Measurements from ENCODE around the gene PSMC3IP.

The PSMC3IP gene

DNA sequence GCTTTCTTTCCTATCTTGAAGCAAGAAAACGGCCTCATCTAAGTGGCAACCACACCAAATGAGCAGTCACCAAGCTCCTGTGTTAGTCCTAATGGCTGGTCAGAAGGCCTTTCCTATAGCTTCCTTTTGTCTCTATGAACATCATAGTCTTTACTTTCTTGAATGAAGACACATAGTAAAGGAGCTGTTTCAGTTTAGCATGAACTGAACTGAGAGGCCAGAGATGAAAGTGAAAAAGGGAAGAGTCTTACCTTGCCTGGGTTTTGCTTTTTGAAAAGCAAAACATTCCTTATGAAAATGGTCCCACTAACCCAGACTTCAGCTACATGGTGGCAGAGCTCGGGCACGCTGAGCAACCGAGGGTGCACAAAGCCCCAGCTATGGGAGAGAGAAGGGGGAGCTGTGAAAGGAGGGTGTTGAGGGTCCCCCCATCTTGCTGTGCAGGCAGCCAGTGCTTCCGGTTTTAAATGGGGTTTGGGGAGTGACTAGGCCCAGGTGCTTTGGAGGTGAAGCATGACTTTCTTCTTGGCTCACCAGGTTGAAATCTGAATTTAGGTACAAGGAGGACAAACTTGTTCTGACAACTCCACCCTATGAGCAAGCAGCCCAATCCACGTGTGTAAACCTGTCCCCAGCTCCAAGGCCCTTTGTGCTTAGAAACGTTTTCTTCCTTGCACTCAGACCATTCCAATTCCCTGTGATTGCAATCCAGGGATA is 9.1 kb upstream of the PSMC3IP start:
- in situ Hi-C loops (cut with MboI; ENCODE audit: low sequenced_read_pairs) = no loop called here

DNA sequence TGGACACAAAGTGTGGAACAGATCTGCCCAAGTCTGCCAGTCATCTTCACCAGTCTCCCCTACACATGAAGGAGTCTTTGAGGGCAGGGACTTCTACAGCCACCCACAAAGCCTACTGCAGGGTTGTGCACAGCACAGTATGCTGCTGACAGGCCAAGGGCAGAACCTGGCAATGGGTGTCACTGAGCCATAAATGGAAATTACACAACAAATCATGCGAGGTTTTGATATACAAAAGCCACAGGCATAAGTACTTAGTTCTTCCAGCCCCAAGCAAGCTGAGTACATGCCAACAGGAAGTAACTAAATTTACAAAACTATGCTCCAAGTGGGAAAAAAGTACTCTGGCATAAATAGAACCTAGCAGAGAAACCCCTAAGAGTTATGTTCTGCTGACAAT is 7.8 kb upstream of the PSMC3IP start:
- in situ Hi-C loops (cut with MboI; ENCODE audit: low sequenced_read_pairs) = no loop called here

DNA sequence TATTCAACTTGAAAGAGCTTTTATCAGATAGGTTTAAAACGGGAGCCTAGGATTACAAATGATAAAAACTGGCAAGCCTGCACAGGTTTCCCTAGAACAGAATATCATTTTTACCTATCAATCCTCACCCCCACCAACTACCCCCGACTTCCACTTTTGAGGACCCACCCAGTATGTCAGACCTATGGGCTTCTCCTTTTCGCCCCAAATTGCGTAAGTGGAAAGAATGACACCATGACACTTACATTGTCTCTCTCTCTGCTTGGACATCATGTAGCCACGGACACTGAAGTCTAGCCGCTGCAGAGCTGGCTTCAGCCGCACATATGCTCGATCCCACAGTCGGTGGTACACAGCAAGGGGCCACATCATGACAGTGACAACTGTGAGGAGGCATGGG is 7.4 kb upstream of the PSMC3IP start:
- in situ Hi-C loops (cut with MboI; ENCODE audit: low sequenced_read_pairs) = no loop called here

DNA sequence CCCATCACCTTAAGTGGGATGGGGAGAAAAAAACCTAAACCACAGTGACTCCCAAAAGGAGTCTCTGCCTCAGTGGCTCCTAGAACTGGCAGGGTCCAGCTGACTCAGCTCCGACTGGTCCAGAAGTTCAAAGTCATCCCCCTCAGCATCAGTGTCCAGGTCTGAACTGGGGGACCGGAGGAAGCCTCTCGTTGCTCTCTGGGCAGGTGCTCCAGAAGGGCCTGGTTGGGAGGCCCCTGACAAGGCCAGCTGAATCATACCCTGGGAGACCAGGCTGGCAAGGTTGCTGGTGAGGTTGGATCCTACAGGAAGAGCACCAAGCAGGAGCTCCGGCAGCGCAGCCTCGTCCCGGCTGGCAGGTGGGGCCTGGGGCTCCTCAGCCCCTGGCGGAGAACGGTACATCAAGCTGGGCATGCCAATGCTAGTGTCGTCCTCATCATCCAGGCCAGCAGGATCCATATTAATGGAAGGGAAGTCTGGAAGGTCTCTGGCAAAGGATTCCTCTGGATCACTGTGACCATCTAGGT is 4.3 kb upstream of the PSMC3IP start:
- in situ Hi-C loops (cut with MboI; ENCODE audit: low sequenced_read_pairs) = no loop called here

DNA sequence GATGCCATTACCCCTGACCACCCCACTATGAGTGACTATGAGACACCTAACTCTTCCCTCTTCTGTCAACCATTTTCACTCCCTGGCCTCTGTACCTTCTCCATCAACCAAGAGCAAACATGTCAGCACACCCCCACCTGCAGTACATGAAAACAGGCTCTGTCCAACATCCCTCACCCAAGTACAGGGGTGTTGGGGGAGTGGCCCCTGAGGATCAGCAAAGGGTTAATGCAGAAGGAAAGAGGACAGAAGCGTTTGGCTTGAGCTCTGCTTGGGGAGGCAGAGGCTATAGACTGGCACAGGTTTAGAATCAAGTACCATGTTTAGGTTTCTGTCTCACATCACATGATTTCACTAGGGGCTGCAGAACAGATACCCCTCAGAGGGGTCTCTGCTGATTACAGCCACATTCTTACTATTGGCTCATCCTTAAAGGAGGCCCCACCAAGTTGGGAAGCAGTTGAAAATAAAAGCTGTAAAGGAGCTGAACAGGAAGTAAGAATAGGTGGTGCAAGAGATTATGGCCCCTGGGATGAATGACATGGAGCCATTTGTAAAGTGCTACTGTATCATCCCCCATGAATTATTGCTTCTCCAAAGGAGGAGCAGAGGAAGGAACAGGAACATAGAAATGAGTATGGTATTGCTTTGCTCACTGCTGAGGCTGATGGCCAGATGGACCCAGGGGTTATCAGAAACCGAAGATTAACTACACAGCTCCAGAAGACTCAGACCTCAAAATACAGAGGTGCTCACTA is 2.4 kb upstream of the PSMC3IP start:
- in situ Hi-C loops (cut with MboI; ENCODE audit: low sequenced_read_pairs) = no loop called here

DNA sequence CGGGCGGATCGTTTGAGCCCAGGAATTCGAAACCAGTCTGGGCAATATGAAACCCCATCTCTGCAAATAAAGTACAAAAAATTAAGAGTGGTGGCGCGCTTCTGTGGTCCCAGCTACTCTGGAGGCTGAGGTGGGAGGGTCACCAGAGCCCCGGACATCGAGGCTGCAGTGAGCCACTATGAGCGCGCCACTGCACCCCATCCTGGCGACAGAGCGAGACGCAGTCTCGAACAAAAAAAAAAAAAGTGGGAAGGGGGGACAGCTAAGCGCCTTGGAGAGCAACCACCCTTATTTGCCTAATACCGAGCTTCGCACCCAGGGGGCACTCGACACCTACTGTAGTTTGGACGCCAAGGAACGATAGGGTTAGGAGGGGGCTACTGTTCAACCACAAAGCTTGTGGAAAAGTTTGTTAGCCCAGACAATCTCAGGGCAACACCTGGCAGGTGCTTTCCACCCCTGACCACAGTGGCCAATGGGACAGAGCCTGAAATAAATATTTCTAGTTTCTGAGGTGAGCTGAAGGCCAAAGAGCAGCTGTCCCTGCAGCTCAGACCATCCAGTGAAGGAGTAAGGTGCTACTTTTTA is 847 bp upstream of the PSMC3IP start:
- in situ Hi-C loops (cut with MboI; ENCODE audit: low sequenced_read_pairs) = no loop called here

DNA sequence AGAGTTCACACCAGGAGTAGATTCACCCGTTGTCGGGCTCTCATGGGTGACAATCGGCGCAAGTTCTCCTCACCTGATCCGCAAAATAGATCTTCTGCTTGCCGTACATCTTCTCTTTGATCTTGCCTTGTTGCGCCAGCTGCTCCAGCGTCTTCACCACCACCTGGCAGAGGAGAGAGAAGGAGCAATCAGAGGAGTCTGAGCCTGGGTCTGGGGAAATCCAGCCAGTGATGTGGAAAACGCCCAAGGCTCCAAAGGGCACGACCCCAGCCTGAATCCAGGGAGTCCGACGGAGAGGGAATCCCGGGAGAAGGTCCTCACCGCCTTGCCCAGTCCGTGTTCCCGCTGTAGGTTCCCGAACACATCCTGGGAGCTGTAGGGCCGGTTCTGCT is 393 bp downstream of the PSMC3IP start:
- in situ Hi-C loops (cut with MboI; ENCODE audit: low sequenced_read_pairs) = no loop called here

DNA sequence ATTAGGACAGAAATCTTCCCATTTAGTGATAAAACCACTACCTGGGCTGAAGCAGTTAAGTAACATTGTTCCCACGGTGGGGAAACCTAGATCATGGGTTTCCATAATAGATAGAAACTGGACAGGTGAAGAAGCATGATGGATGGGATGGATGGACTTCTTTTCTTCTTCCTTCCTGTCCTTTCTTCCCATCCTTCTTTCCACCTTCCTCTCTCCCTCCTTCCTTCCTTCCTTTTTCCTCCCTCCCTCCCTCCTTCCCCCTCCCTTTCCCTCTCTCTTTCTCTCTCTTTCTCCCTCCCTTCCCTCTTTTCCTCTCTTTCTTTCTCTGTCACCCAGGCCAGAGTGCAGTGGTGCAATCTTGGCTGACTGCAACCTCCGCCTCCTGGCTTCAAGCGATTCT is 3.1 kb downstream of the PSMC3IP start:
- in situ Hi-C loops (cut with MboI; ENCODE audit: low sequenced_read_pairs) = no loop called here

DNA sequence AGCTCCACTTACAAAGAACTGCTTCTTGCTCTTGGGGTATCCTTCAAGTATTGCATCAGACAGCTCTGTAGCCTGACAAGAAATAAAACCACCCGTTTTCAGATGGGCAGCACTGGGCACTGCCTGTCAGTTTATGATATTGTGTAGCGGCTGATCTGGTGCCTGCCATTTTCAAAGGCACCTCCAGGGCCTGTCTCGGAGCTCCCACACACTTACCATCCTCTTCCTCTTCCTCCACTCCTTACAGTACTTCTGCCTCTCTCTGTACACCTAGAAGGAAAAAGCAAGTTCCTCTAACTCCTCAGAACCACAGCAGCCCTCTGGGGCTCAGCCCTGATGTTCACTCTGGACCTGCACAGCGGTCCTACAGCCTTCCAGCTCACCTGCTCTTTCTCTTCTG is 4.4 kb downstream of the PSMC3IP start:
- in situ Hi-C loops (cut with MboI; ENCODE audit: low sequenced_read_pairs) = no loop called here

DNA sequence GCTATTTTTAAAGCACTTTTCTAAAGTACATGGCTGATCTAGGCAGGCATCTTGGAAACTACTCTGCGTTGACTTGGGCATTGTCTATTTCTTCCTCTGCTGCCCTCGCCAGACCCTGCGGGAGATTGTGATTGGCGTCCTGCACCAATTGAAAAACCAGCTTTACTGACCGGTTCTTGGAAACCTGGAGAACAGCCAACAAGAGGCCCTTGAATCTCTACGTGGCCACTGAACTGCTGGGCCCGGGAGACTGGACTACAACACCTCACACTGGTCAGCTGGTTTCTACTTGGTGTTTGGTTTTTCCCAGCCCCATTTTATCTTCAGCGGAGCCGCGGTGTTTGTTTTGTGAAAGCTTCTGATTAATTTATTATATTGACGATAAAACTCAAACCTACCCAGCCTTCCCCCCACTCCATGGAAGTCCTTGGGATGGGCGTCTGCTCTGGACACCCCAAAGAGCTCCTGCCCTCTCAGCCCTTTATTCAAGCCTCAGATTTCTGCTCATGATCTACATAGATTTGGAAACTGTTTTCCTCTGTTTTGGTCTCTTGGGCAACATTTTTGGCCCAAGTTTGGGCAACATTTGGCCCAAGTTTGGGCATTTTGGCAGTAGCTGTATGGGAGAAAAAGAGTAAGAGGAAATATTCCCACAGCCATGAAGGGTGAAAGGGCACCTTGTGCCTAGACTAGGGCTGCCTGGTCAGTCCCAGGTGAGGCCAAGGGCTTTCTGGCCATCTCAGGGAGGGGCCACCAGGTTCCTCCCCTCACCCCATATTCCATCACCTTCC is 5.9 kb downstream of the PSMC3IP start:
- in situ Hi-C loops (cut with MboI; ENCODE audit: low sequenced_read_pairs) = no loop called here

DNA sequence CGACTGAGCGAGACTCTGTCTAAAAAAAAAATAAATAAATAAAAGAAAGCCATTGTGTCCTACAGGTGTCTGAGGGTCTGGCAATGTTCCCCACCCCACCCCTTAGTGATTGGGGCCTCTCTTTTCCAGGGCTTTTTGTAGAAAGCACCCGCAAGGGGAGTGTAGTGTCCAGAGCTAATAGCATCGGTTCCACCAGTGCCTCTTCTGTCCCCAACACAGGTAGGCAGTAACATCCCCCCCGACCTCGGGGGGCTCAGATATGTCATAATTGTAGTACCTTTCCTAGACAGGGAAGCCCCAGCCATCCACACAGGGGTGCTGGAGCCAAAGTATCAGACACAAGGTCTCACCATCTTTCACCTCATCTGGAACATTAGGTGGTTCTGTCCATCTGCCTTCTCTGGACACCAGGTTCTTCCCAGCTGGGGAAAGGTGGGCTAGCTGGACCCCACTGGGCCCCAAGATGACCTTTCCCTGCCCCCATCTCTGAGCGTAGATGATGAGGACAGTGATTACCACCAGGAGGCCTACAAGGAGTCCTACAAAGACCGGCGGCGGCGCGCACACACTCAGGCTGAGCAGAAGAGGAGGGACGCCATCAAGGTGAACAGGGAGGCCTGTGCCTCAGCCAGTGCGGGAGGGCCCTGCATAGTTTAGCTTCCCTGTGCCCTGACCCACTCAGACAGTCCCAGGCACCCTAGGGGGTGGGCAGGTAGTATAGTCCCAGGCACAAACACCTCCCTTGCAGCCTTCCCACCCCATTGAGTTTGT is 9.0 kb downstream of the PSMC3IP start:
- in situ Hi-C loops (cut with MboI; ENCODE audit: low sequenced_read_pairs) = no loop called here

DNA sequence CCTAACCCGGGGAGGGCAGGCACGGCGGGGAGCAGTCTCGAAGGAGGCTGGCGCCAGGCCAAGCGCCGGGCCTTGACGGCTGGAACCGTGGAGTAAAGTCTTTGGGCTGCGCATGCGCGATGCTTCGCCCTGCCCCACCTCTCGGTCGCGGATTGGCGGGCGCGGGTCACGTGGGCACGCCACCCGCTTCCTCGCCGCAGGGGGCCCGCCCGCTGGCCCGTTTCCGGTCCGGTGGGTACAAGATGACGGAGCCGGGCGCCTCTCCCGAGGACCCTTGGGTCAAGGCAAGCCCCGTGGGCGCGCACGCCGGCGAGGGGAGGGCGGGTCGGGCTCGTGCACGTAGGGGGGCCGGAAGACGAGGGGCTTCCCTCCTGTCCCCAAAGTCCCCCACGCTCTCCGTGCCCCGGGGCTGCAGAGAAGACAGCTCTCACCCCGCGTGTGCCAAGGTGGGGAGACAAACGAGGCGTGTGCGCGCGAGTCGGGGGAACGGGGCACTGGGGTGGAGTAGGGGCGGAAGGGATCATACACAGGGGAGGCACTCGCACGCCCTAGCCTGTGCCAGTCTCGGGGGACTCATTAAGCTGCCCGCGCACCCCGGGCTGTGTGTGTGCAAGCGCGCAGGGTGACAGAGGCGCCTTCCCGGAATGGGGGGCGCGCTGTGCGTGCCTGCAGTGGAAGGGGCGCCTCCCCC is 10.5 kb downstream of the PSMC3IP start, which contains the start of gene MLX:
TSS of gene MLX (plus strand) at position 218 of the 691 bp plus-strand sequence. CDS start at position 243, 25 bp downstream.
- in situ Hi-C loops (cut with MboI; ENCODE audit: low sequenced_read_pairs) = no loop called here

DNA sequence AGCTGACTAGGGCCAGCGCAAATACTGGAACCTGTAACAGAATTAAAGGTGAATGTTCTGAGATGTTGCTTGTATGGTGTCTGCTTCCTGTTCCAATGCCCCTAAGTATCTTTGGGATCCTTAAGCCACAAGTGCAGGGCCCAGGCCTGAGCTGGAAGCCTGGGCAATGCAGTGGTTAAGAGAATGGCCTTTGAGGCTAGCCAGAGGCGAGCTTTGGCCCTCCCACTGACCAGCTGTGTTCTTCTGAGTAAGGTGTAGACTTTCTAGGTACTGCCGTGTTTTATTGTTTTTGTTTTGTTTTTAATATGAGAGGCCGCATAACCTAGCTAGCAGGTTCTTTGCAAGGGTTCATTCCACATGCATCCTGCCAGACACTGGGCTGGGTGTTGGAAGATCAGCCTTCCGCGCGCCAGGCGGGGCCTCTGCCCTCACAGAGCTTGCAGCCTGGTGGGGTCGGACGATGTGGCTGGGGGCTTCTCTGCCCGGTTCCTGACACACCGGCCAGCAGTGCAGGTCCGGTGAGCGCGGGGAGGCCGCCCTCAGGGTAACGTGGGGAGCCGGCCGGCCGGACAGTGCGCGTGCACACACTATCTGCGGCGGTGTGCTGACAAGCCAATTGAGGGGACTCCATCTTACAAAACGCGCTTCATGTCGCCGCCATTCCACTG is 11.2 kb downstream of the PSMC3IP start:
- in situ Hi-C loops (cut with MboI; ENCODE audit: low sequenced_read_pairs) = no loop called here

DNA sequence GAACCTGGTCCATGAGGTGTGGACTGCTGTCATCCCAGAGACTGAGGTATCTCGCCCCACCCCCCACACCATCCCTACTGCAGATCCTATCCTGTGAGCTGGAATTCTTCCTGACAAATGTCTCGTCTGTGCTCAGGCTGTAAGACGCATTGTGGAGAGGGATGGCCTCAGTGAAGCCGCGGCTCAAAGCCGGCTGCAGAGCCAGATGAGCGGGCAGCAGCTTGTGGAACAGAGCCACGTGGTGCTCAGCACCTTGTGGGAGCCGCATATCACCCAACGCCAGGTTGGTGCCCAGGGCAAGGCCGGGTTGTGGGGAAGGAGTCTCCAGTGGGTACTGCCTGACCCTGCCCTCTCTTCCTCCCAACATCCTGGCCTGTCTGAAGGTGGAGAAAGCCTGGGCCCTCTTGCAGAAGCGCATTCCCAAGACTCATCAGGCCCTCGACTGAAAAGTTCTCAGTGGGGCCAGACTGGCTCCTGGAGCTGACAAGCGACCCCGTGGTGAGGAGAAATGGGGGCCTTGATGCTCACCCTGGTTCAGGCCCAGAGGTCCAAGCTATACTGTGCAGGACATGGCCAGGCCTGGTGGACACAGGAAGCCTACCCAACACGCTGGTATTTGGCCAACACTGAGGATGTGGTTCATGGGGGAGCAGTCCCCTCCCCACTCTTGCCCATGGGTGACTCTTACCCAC is 11.9 kb downstream of the PSMC3IP start:
- in situ Hi-C loops (cut with MboI; ENCODE audit: low sequenced_read_pairs) = no loop called here

DNA sequence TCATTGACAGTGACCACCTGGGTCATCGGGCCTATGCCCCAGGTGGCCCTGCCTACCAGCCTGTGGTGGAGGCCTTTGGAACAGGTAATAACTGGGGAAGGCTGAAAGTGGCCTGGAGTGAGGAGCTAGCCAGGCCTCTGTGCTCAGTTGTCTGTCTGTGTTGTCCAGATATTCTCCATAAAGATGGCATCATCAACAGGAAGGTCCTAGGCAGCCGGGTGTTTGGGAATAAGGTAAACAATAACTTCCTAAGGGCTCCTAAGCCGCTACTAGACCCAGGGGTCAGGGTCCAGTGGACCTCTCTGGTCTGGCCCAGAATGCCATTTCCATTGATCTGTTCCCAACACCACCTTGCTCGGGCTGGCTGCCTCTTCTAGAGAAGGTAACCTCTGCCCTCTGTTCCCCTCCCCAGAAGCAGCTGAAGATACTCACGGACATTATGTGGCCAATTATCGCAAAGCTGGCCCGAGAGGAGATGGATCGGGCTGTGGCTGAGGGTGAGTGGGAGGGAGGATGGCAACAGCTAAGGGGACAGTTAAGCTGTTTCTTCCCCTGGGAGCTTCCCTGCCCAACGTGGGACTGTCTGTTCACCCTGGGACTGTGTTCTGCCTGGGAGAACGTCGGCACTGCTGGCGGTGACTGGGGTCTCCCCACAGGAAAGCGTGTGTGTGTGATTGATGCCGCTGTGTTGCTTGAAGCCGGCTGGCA is 12.6 kb downstream of the PSMC3IP start:
- in situ Hi-C loops (cut with MboI; ENCODE audit: low sequenced_read_pairs) = no loop called here

DNA sequence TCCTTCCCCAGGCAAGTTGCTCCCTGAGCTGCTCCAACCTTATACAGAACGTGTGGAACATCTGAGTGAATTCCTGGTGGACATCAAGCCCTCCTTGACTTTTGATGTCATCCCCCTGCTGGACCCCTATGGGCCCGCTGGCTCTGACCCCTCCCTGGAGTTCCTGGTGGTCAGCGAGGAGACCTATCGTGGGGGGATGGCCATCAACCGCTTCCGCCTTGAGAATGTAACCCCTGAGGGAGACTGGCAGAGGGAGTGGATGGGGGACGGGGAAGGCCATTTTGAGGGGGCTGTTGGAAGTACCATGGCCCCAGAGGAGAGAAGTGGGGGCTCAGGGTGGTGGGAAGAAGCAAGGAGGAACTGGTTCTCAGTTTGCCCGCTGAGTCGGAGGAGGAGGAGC is 13.6 kb downstream of the PSMC3IP start:
- in situ Hi-C loops (cut with MboI; ENCODE audit: low sequenced_read_pairs) = no loop called here

DNA sequence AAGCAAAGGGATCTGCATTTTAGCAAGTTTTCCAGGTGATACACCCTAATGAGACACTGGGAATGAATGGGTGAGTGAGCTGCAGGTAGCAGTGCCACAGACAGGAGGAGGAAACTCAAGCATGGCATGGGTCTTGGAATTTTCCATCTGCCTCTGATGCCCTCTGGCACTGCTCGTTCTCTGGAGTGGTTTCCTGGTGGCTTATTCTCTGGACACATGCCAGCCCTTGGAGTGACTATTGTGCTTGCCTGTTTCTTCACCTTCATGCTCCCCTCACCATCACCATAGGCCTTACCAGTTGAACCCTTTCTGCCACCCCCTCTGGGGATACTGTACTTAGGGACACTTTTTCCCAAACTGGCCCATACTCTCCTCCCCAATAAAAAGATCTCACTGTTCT is 14.0 kb downstream of the PSMC3IP start:
- in situ Hi-C loops (cut with MboI; ENCODE audit: low sequenced_read_pairs) = no loop called here

DNA sequence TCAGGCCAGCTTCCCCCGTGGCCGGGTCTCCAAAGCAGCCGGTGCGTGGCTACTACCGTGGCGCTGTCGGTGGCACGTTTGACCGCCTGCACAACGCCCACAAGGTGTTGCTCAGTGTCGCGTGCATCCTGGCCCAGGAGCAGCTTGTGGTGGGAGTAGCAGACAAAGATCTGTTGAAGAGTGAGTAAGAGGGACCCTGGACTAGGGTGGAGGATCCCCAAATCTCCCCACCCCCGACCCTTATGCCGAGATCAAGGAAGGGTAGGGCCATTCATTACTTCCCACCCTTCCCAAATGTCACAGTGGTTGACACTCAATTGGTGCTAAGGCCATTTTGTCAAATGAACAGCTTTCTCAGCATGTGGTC is 14.4 kb downstream of the PSMC3IP start:
- in situ Hi-C loops (cut with MboI; ENCODE audit: low sequenced_read_pairs) = no loop called here

Measured in HL-60/S4 treated with retinoic acid at 250 ng/mL for 4 days and 3 days (cell line).